GM23338 (cell line): ENCODE results near the gene HOXD8. TPM values are rescaled to one million over a fixed set of nuclear protein-coding genes. Genes with fewer than 3 reads are reported as not detected.

ENCODE experiments used
- ATAC-seq: fragments of 200-7000 bp; cut with Tn5 transposase; 3 replicates; pipeline ENCODE4 v1.9.1; 2020
- DNase-seq: peaks from one replicate; pipeline ENCODE4 v3.0.0-alpha.2; 2015; ENCODE audit warnings: low spot score
- H2AFZ ChIP-seq: fragments of 200-600 bp; sonication (generic); 2 replicates; pipeline ENCODE4 v1.8.0; 2016; ENCODE audit warnings: antibody characterized with exemption, mild to moderate bottlenecking, moderate library complexity
- H3F3A ChIP-seq: fragments of 200-600 bp; sonication (generic); replicated peaks from 2 replicates; pipeline ENCODE4 v1.8.0; 2017; ENCODE audit warnings: antibody characterized with exemption, mixed run types, low read depth
- H3K27ac ChIP-seq: fragments of 200-600 bp; sonication (generic); 2 replicates; pipeline ENCODE4 v1.6.1; 2016; ENCODE audit warnings: low read depth
- H3K27me3 ChIP-seq: fragments of 200-600 bp; sonication (generic); 2 replicates; pipeline ENCODE4 v1.8.0; 2016; ENCODE audit warnings: mild to moderate bottlenecking, mixed run types, moderate library complexity; ENCODE audit not compliant: insufficient read depth
- H3K36me3 ChIP-seq: fragments of 200-600 bp; sonication (generic); 2 replicates; pipeline ENCODE4 v1.8.0; 2016; ENCODE audit warnings: mild to moderate bottlenecking; ENCODE audit not compliant: insufficient read depth
- H3K4me1 ChIP-seq: fragments of 200-600 bp; sonication (generic); 2 replicates; pipeline ENCODE4 v1.8.0; 2016; ENCODE audit warnings: mild to moderate bottlenecking, moderate library complexity; ENCODE audit not compliant: insufficient read depth
- H3K4me2 ChIP-seq: fragments of 200-600 bp; sonication (generic); 2 replicates; pipeline ENCODE4 v1.7.1; 2017; ENCODE audit warnings: mixed run types
- H3K4me3 ChIP-seq: fragments of 200-600 bp; sonication (generic); 2 replicates; pipeline ENCODE4 v1.6.1; 2016; ENCODE audit warnings: mixed run types
- H3K79me2 ChIP-seq: fragments of 200-600 bp; sonication (generic); replicated peaks from 2 replicates; pipeline ENCODE4 v1.8.0; 2017; ENCODE audit warnings: mild to moderate bottlenecking; ENCODE audit not compliant: insufficient read depth
- H3K9me2 ChIP-seq: fragments of 200-600 bp; sonication (generic); 2 replicates; pipeline ENCODE4 v1.8.0; 2017; ENCODE audit not compliant: insufficient read depth
- H4K20me1 ChIP-seq: fragments of 200-600 bp; sonication (generic); replicated peaks from 2 replicates; pipeline ENCODE4 v1.8.0; 2017; ENCODE audit warnings: mild to moderate bottlenecking; ENCODE audit not compliant: insufficient read depth
- H3K27ac Mint-ChIP-seq: 2 replicates; pipeline ENCODE4 v1.8.0; 2020; ENCODE audit warnings: inconsistent platforms, mild to moderate bottlenecking, moderate library complexity, mixed read lengths
- H3K27me3 Mint-ChIP-seq: 3 replicates; pipeline ENCODE4 v1.8.0; 2022; ENCODE audit warnings: low read depth, mild to moderate bottlenecking, moderate library complexity, mixed read lengths, inconsistent platforms; ENCODE audit not compliant: insufficient read depth, poor library complexity
- H3K36me3 Mint-ChIP-seq: 3 replicates; pipeline ENCODE4 v1.8.0; 2021; ENCODE audit warnings: low read depth, mild to moderate bottlenecking, inconsistent platforms, moderate library complexity, mixed read lengths
- H3K4me1 Mint-ChIP-seq: 3 replicates; pipeline ENCODE4 v1.8.0; 2020; ENCODE audit warnings: mild to moderate bottlenecking, inconsistent platforms, mixed read lengths
- H3K4me3 Mint-ChIP-seq: 3 replicates; pipeline ENCODE4 v1.8.0; 2021; ENCODE audit warnings: moderate library complexity, mild to moderate bottlenecking, inconsistent platforms, mixed read lengths
- H3K9me3 Mint-ChIP-seq: 3 replicates; pipeline ENCODE4 v1.8.0; 2020; ENCODE audit warnings: moderate library complexity, mild to moderate bottlenecking, inconsistent platforms, mixed read lengths
- ETS1 ChIP-seq: IDR thresholded peaks from 2 replicates; pipeline ENCODE4 v1.6.1; 2016; ENCODE audit warnings: antibody characterized with exemption
- EZH2 ChIP-seq: fragments of 200-600 bp; sonication (generic); IDR thresholded peaks from one replicate; pipeline ENCODE4 v1.8.0; 2017; ENCODE audit warnings: antibody characterized with exemption, mild to moderate bottlenecking, low read depth; ENCODE audit not compliant: unreplicated experiment
- EZH2phosphoT487 ChIP-seq: fragments of 200-600 bp; sonication (generic); IDR thresholded peaks from one replicate; pipeline ENCODE4 v1.8.1; 2018; ENCODE audit warnings: antibody characterized with exemption; ENCODE audit not compliant: unreplicated experiment
- JUNB ChIP-seq: IDR thresholded peaks from one replicate; pipeline ENCODE4 v1.6.1; 2016; ENCODE audit warnings: antibody characterized with exemption; ENCODE audit not compliant: unreplicated experiment
- NANOG ChIP-seq: IDR thresholded peaks from 2 replicates; pipeline ENCODE4 v1.6.1; 2016; ENCODE audit warnings: antibody characterized with exemption, borderline replicate concordance
- POLR2AphosphoS5 ChIP-seq: IDR thresholded peaks from 2 replicates; pipeline ENCODE4 v1.6.1; 2016; ENCODE audit warnings: antibody characterized with exemption, low read depth
- REST ChIP-seq: IDR thresholded peaks from one replicate; pipeline ENCODE4 v1.6.1; 2018; ENCODE audit warnings: antibody characterized with exemption; ENCODE audit not compliant: unreplicated experiment
- polyA plus RNA-seq: library from polyadenylated mRNA; unstranded; fragments of >200 nt; fragmentation: Nextera tagmentation; extraction: Ambion mirVana; gene quantifications from 2 replicates; pipeline ENCODE4 v1.2.1, GENCODE V29; 2016
- total RNA-seq: library from RNA; depleted of rRNA; stranded (reverse); fragments of >200 nt; shearing (Covaris generic); gene quantifications from 2 replicates; pipeline ENCODE4 v1.2.3, GENCODE V29; 2014

The HOXD8 gene
- total and polyA plus RNA-seq, 2 experiments from 2014 or later, result not detected

GRCh38 chr2:176109946-176110345, 19.6 kb upstream of the HOXD8 start:
- H3K9me2 ChIP-seq, result no peaks in the 10 kb centered on the region
- no peak overlapping the region for H3K27ac ChIP-seq
- H3K27me3 ChIP-seq, result peaks cover 99% of the 10 kb centered on the region
- Mint-ChIP-seq H3K9me3 (peaks cover 5% of the 10 kb centered on the region), H3K4me1 (peaks cover 22% of the 10 kb centered on the region), H3K27ac (no peak overlapping the region), H3K4me3 (no peak overlapping the region), H3K27me3 (peaks cover 94% of the 10 kb centered on the region), H3K36me3 (no peaks in the 10 kb centered on the region; the same call in 2 of the 3 replicates)
- DNase-seq (no peak), ATAC-seq (no peak)
- H3K4me1 ChIP-seq, result peaks cover 37% of the 10 kb centered on the region
- TF ChIP-seq EZH2phosphoT487, result no peak
- TF ChIP-seq EZH2, result peak; percentile 60
- no peak for TF ChIP-seq REST
- TF ChIP-seq ETS1, result no peak
- TF ChIP-seq JUNB, result no peak
- no peak for TF ChIP-seq NANOG
- no peak overlapping the region for H2AFZ ChIP-seq
- H3F3A ChIP-seq, result peaks cover 48% of the 10 kb centered on the region
- no peak overlapping the region for H3K4me3 ChIP-seq
- H3K4me2 ChIP-seq, result no peak overlapping the region
- H3K79me2 ChIP-seq, result no peaks in the 10 kb centered on the region
- H3K36me3 ChIP-seq, result no peaks in the 10 kb centered on the region
- peaks cover 31% of the 10 kb centered on the region for H4K20me1 ChIP-seq

GRCh38 chr2:176110415-176111308, 18.8 kb upstream of the HOXD8 start:
- no peak for TF ChIP-seq POLR2AphosphoS5
- peak; percentile 65 for TF ChIP-seq EZH2
- Mint-ChIP-seq H3K27me3 (peaks cover 94% of the 10 kb centered on the region), H3K9me3 (peaks cover 3% of the 10 kb centered on the region), H3K27ac (no peak overlapping the region), H3K4me3 (no peak overlapping the region), H3K4me1 (peaks cover 20% of the 10 kb centered on the region), H3K36me3 (no peaks in the 10 kb centered on the region; the same call in 2 of the 3 replicates)
- H2AFZ ChIP-seq, result no peak overlapping the region
- no peak overlapping the region for H3K27ac ChIP-seq
- H3K9me2 ChIP-seq, result no peaks in the 10 kb centered on the region
- no peaks in the 10 kb centered on the region for H3K79me2 ChIP-seq
- H3K36me3 ChIP-seq, result no peaks in the 10 kb centered on the region
- peaks cover 51% of the 10 kb centered on the region for H3F3A ChIP-seq
- H4K20me1 ChIP-seq, result peaks cover 31% of the 10 kb centered on the region
- no peak for DNase-seq
- no peak for ATAC-seq
- no peak overlapping the region for H3K4me2 ChIP-seq
- H3K4me1 ChIP-seq, result peaks cover 37% of the 10 kb centered on the region
- H3K4me3 ChIP-seq, result no peak overlapping the region
- peaks cover 99% of the 10 kb centered on the region for H3K27me3 ChIP-seq
